Stimulated activated CD8-positive, alpha-beta memory T cell treated with anti-CD3 and anti-CD28 coated beads, Interleukin-15, amount 100 ng/mL, for 1 hour (primary cell): ENCODE results near the gene NACC1.

Source experiments
- DNase-seq: peaks from one replicate; pipeline ENCODE4 v3.0.0-alpha.2; 2020; ENCODE audit warnings: low read depth

The NACC1 gene

GRCh38 chr19:13120817-13121216 is 2.8 kb downstream of the NACC1 start:
- no peak for DNase-seq

GRCh38 chr19:13121551-13122274 is 3.6 kb downstream of the NACC1 start:
- DNase-seq: no peak

GRCh38 chr19:13122275-13122878 is 4.3 kb downstream of the NACC1 start:
- no peak for DNase-seq

- DNase-seq: no peak
Observed at GRCh38 chr19:13122980-13123957, 5.2 kb downstream of the NACC1 start.

- no peak for DNase-seq
Observed at GRCh38 chr19:13127051-13127450, 9.0 kb downstream of the NACC1 start.

- no peak for DNase-seq
Observed at GRCh38 chr19:13127811-13128575, 9.9 kb downstream of the NACC1 start.

GRCh38 chr19:13128583-13128982 is 10.5 kb downstream of the NACC1 start:
- DNase-seq: no peak

- DNase-seq: no peak
Observed at GRCh38 chr19:13129384-13129783, 11.3 kb downstream of the NACC1 start.

GRCh38 chr19:13130886-13131490 is 12.9 kb downstream of the NACC1 start:
- DNase-seq: no peak

- DNase-seq: no peak
Observed at GRCh38 chr19:13132471-13133180, 14.6 kb downstream of the NACC1 start.

GRCh38 chr19:13133241-13133870 is 15.3 kb downstream of the NACC1 start:
- DNase-seq: no peak

- no peak for DNase-seq
Observed at GRCh38 chr19:13134626-13135025, 16.6 kb downstream of the NACC1 start.

GRCh38 chr19:13135068-13136062 is 17.3 kb downstream of the NACC1 start:
- DNase-seq: no peak

- DNase-seq: no peak
Observed at GRCh38 chr19:13137290-13137794, 19.3 kb downstream of the NACC1 start.

- no peak for DNase-seq
Observed at GRCh38 chr19:13138171-13138915, 20.3 kb downstream of the NACC1 start.

- DNase-seq: no peak
Observed at GRCh38 chr19:13138916-13139198, 20.8 kb downstream of the NACC1 start.

GRCh38 chr19:13139633-13140311 is 21.7 kb downstream of the NACC1 start:
- DNase-seq: no peak
